GM21529 (cell line): ENCODE measurements around the gene NPC1.
"Not testable (repeated sequence)": the region's sequence is repeated elsewhere in the genome, so short reads cannot be mapped to it uniquely, and the experiment has no call there.

Experiments used
- ATAC-seq: cut with Tn5 transposase; IDR thresholded peaks from one replicate; pipeline ENCODE4 v1.9.1; 2021; ENCODE audit not compliant: unreplicated experiment

NPC1 gene

DNA sequence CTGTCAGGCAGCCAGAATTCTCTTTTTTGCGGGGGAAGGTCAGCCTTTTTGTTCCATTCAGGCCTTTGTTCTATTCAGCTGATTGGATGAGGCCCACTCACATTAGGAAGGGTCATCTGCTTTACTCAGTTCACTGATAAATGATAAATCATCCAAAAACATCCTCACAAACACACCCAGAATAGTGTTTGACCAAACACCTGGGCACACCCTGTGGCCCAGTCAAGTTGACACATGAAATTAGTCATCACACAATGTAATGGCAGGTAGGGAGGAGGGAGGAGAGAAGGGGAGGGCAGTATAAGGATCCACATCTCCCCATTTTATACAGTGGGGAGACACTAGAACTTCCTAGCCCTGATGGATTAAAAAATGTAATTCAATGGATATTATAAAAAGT lies 91.3 kb downstream of the NPC1 start:
- ATAC-seq: no peak

DNA sequence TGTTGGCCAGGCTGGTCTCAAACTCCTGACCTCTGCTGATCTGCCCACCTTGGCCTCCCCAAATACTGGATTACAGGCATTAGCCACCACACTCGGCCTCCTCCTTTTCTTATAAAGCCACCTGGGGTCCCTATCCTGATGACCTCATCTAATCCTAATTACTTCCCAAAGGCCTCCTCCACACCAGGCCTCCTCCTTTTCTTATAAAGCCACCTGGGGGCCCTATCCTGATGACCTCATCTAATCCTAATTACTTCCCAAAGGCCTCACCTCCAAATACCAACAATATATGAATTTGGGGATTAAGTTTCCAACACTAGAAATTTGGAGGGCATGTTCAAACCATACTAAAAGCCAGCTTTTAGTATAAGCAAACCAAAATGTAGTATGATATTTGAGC lies 92.7 kb downstream of the NPC1 start:
- ATAC-seq: no peak

DNA sequence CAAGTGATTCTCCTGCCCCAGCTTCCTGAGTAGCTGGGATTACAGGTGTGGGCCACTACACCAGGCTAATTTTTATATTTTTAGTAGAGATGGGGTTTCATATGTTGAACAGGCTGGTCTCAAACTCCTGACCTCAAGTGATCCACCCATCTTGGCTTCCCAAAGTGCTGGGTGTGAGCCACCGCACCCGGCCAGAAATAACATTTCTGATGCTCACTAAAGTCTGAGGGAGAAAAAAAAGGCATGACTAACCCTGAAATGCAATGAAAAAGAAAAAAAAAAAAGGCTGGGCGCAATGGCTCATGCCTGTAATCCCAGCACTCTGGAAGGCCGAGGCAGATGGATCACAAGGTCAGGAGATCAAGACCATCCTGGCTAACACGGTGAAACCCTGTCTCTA lies 96.7 kb downstream of the NPC1 start:
- not testable (repeated sequence) for ATAC-seq

DNA sequence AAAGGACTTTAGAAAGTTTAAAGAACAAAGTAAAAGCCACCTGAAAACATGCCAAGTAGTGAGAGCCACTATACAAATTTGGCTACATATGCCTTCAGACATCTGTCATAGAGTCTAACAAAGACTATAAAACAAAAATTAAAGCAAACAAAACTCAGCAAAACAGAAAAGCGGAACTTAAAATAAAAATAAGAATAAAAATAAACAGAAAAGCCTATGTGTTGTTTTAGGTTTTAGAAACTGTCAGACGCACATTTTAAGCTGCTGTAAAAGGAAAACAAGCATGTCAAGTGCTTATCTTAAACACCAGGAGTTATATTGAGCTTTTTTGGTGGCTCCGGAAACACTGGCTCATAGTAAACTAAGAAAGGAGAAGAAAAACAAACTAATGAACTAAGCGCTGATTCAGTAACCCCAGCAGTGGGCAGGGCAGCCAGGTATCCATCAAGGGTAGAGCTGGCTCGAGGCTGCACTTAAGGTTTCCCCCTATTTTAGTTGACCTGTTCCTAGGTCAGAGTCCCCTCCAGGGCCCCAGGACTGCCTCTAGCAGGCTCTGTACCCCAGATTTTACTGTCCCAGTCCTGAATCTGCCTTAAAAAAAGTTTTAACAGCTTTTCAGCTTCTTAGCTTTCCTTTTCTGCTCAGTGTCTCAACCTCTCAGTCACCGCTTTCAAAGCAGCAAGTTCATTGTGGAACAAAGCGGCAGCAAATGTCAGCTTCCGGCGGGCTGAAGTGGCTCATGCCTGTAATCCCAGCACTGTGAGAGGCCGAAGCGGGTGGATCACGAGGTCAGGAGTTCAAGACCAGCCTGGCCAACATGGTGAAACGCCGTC lies 98.4 kb downstream of the NPC1 start:
- peak; percentile 74 for ATAC-seq

DNA sequence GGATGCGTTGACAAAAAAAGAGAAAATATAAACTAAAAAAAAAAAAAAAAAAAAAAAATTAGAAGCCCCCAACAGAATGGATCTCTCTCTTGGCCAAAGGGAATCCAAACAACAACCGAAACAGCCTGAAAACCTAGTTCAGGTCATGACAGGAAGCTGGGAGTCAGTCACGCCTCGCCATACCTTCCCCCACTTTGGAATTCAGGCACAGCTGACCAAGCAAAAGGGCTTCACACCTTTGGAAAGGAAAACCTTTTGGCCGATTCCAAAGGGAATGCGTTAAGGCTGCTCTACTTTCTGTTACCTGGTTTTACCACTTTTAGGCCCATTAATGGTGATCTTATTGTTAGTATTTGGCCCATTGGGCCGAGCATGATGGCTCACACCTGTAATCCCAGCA lies 100.9 kb downstream of the NPC1 start:
- no peak for ATAC-seq

DNA sequence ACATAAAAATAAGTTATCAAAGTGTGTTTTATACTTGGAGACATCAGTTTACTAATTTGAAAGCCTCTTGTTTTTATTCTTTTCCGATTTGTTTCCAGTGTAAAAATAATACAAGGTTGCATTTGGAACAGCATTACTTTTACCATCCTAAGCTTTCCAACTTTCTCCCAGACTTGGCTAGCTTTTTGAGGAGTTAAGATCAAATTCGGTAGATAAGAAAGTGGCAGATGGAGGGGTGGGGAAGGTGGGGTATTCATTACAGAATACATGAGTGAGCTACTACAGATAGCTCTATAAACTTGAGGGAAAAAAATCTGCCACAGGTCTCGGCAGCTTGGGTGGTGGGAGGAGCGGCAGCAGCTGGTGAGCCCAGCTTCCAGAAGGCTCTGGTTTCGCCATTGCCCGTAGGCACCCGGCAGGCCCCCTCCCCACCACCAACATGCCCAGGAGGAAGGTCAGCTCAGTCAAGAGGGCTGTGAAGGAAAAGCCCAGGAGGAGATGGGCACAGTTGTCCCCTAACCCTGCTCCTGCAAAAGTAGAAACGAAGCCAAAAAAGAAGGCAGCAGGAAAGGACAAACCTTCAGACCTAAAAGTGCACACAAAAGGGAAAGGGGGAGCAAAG lies 101.6 kb downstream of the NPC1 start:
- no peak for ATAC-seq
